Panc1 (cell line): Measurements from ENCODE around the gene SLC5A11. TPM values are rescaled to one million over a fixed set of nuclear protein-coding genes. Genes with fewer than 3 reads are reported as not detected.

Source experiments
- ATAC-seq: fragments of 200-7000 bp; cut with Tn5 transposase; 2 replicates; pipeline ENCODE4 v1.9.1; 2020; ENCODE audit warnings: mild to moderate bottlenecking, moderate library complexity
- BruUV-seq: library from RNA; stranded (reverse); fragments of 400-500 nt; replicated peaks from 2 replicates; lab custom pipeline; 2021; lab: Mats Ljungman, UMichigan
- CTCF ChIA-PET: fragments of 300-600 bp; sonication (Branson Sonifier 250); formaldehyde crosslinking; loops from one replicate; lab custom pipeline; 2022; ENCODE audit warnings: antibody characterized with exemption; lab: Charles Lee
- POLR2A ChIA-PET: fragments of 300-600 bp; sonication (Branson Sonifier 250); formaldehyde crosslinking; loops from one replicate; lab custom pipeline; 2022; ENCODE audit warnings: antibody characterized with exemption; lab: Charles Lee
- DNase-seq: peaks from one replicate; pipeline ENCODE4 v3.0.0-alpha.2; 2010; ENCODE audit warnings: low read depth, low spot score
- H3K27ac ChIP-seq: 2 replicates; pipeline ENCODE4 v1.5.1; 2011; ENCODE audit warnings: mild to moderate bottlenecking, low read length, inconsistent platforms
- H3K27me3 ChIP-seq: fragments of 200-500 bp; sonication (Bioruptor generic); 2 replicates; pipeline ENCODE4 v1.6.0; 2014; ENCODE audit warnings: low read length, inconsistent platforms; ENCODE audit not compliant: control insufficient read depth, insufficient read depth
- H3K36me3 ChIP-seq: fragments of 200-500 bp; sonication (Bioruptor generic); 2 replicates; pipeline ENCODE4 v1.5.1; 2014; ENCODE audit warnings: inconsistent platforms, mild to moderate bottlenecking, low read length, moderate library complexity; ENCODE audit not compliant: control insufficient read depth, insufficient read depth
- H3K4me1 ChIP-seq: 2 replicates; pipeline ENCODE4 v1.5.1; 2011; ENCODE audit warnings: inconsistent platforms, mild to moderate bottlenecking, low read length, moderate library complexity; ENCODE audit not compliant: control insufficient read depth, insufficient read depth
- H3K4me3 ChIP-seq, 2 experiments: 2 replicates each; pipeline ENCODE4 v1.5.1; 2011 to 2012; ENCODE audit warnings: low read depth in 2 of 2, low read length in 2 of 2, mild to moderate bottlenecking in 2 of 2, inconsistent platforms in 1 of 2, moderate library complexity in 1 of 2
- H3K9me3 ChIP-seq: fragments of 200-500 bp; sonication (Bioruptor generic); 2 replicates; pipeline ENCODE4 v1.5.1; 2014; ENCODE audit warnings: low read depth, mild to moderate bottlenecking, inconsistent platforms, low read length, moderate library complexity; ENCODE audit not compliant: control insufficient read depth, insufficient read depth
- POLR2AphosphoS5 ChIP-seq: IDR thresholded peaks from 2 replicates; pipeline ENCODE4 v1.6.1; 2012; ENCODE audit warnings: mild to moderate bottlenecking, low read depth, low read length, moderate library complexity
- SIN3A ChIP-seq: IDR thresholded peaks from 2 replicates; pipeline ENCODE4 v1.6.1; 2012; ENCODE audit warnings: low read depth, mild to moderate bottlenecking, low read length, moderate library complexity, borderline replicate concordance; ENCODE audit not compliant: insufficient read depth
- TCF7L2 ChIP-seq: IDR thresholded peaks from 2 replicates; pipeline ENCODE4 v1.6.1; 2011; ENCODE audit warnings: mild to moderate bottlenecking, low read depth, low read length, inconsistent platforms
- in situ Hi-C: cut with HindIII; loops from 2 replicates; pipeline ENCODE4 v1.10.0; 2016; ENCODE audit warnings: low sequenced_read_pairs, low pct_unique_long_range_greater_than_20kb
- intact Hi-C: fragments of 100-400 bp; cut with micrococcal nuclease; formaldehyde crosslinking; loops from one replicate; pipeline ENCODE4 v1.10.0; 2022; ENCODE audit not compliant: unreplicated experiment
- total RNA-seq: library from RNA; stranded (reverse); gene quantifications from one replicate; pipeline ENCODE4 v1.2.1, GENCODE V29; 2021; ENCODE audit not compliant: unreplicated experiment
- TF ChIP-seq, protein P1 (sequence below), 2 experiments: IDR thresholded peaks; 2 replicates each; pipeline ENCODE4 v1.6.1; 2011 to 2012; ENCODE audit warnings: low read depth in 2 of 2, control low read depth in 1 of 2, low read length in 1 of 2, mild to moderate bottlenecking in 1 of 2, moderate library complexity in 1 of 2; ENCODE audit not compliant: insufficient read depth in 1 of 2
- TF ChIP-seq, protein P2 (sequence below): fragments of 450-650 bp; IDR thresholded peaks from 2 replicates; pipeline ENCODE4 v1.5.1; 2017; ENCODE audit warnings: mild to moderate bottlenecking

Gene SLC5A11
- total RNA-seq, 1 experiment from 2014 or later, result 0.13 TPM

DNA sequence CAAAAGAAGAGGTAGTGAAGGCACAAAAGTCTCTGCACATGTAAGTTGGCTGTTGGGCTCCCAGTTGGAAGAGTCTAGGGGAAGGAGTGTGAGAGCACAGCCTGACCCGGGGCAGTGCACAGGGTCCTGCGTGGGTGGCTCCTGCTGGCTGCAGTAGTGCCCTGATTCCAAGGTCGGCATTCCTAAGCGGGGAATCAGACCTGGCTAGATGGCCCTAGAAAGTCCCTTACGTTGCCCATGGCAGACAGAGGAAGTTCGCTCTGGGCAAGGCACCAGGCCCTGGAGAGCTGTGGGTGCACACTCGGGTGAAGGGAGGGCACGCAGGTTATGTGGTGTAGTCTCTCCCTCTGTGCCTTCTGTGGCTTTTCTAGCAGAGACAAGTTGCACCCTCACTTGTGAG is 22.8 kb upstream of the SLC5A11 start:
- in situ Hi-C loops (loop anchor here (25.0 kb wide), 1 partner anchor 89 kb away; no protein-coding TSS in a partner anchor), intact Hi-C loops (no loop called here)
- ChIA-PET POLR2A (no interaction called here), CTCF (no interaction called here)
- Histone ChIP-seq H3K9me3 (no peaks in the 10 kb centered on the region), H3K4me3 (no peak overlapping the region), H3K4me1 (no peaks in the 10 kb centered on the region), H3K27me3 (no peaks in the 10 kb centered on the region), H3K36me3 (peaks cover 44% of the 10 kb centered on the region), H3K27ac (no peak overlapping the region)
- DNase-seq, result no peak
- no TSS peak for BruUV-seq
- peak; percentile 62 for ATAC-seq
- TF ChIP-seq SIN3A (no peak), POLR2AphosphoS5 (no peak), TCF7L2 (no peak)
- TF ChIP-seq, protein P1, sequence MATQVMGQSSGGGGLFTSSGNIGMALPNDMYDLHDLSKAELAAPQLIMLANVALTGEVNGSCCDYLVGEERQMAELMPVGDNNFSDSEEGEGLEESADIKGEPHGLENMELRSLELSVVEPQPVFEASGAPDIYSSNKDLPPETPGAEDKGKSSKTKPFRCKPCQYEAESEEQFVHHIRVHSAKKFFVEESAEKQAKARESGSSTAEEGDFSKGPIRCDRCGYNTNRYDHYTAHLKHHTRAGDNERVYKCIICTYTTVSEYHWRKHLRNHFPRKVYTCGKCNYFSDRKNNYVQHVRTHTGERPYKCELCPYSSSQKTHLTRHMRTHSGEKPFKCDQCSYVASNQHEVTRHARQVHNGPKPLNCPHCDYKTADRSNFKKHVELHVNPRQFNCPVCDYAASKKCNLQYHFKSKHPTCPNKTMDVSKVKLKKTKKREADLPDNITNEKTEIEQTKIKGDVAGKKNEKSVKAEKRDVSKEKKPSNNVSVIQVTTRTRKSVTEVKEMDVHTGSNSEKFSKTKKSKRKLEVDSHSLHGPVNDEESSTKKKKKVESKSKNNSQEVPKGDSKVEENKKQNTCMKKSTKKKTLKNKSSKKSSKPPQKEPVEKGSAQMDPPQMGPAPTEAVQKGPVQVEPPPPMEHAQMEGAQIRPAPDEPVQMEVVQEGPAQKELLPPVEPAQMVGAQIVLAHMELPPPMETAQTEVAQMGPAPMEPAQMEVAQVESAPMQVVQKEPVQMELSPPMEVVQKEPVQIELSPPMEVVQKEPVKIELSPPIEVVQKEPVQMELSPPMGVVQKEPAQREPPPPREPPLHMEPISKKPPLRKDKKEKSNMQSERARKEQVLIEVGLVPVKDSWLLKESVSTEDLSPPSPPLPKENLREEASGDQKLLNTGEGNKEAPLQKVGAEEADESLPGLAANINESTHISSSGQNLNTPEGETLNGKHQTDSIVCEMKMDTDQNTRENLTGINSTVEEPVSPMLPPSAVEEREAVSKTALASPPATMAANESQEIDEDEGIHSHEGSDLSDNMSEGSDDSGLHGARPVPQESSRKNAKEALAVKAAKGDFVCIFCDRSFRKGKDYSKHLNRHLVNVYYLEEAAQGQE (IDR thresholded peaks at IDR 0.05; ENCODE audit: insufficient read depth in 1 of 2, low read depth in 2 of 2, low read length in 1 of 2), result no peak
- TF ChIP-seq, protein P2, sequence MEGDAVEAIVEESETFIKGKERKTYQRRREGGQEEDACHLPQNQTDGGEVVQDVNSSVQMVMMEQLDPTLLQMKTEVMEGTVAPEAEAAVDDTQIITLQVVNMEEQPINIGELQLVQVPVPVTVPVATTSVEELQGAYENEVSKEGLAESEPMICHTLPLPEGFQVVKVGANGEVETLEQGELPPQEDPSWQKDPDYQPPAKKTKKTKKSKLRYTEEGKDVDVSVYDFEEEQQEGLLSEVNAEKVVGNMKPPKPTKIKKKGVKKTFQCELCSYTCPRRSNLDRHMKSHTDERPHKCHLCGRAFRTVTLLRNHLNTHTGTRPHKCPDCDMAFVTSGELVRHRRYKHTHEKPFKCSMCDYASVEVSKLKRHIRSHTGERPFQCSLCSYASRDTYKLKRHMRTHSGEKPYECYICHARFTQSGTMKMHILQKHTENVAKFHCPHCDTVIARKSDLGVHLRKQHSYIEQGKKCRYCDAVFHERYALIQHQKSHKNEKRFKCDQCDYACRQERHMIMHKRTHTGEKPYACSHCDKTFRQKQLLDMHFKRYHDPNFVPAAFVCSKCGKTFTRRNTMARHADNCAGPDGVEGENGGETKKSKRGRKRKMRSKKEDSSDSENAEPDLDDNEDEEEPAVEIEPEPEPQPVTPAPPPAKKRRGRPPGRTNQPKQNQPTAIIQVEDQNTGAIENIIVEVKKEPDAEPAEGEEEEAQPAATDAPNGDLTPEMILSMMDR, result no peak

DNA sequence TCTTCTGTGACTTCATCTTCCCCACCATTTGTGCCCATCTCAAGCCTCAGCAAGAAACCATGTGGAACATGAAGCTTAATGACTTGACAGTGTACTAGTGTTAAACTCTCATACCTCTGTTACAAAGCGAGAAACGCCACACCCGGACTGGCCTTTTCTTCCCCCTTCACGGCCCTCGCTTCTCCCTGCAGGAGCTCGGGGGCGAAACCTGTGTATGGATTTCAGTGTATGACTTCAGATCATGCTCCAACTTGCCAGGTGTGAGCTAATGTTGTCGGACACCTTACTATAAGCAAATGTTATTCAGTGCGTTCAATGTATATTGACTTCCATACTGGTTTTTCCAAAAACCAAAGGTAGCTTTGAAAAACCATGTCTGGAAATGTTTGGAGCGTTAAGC is 20.1 kb upstream of the SLC5A11 start:
- Histone ChIP-seq H3K36me3 (peaks cover 26% of the 10 kb centered on the region), H3K4me3 (no peak overlapping the region), H3K9me3 (no peaks in the 10 kb centered on the region), H3K4me1 (no peaks in the 10 kb centered on the region), H3K27ac (no peak overlapping the region), H3K27me3 (no peaks in the 10 kb centered on the region)
- TF ChIP-seq POLR2AphosphoS5, result no peak
- TF ChIP-seq, protein P2, result no peak
- TF ChIP-seq, protein P1 (IDR thresholded peaks at IDR 0.05; ENCODE audit: insufficient read depth in 1 of 2, low read depth in 2 of 2, low read length in 1 of 2), result no peak
- no peak for TF ChIP-seq SIN3A
- TF ChIP-seq TCF7L2, result no peak
- intact Hi-C loops, result no loop called here
- ATAC-seq (no peak), DNase-seq (no peak)
- ChIA-PET POLR2A (no interaction called here), CTCF (no interaction called here)
- in situ Hi-C loops, result no loop called here
- BruUV-seq, result no TSS peak
